GM12878 (cell line): Measurements from ENCODE around the gene MYO10. TPM values are rescaled to one million over a fixed set of nuclear protein-coding genes. Genes with fewer than 3 reads are reported as not detected.

ENCODE experiments used
- ATAC-seq: fragments of 200-7000 bp; cut with Tn5 transposase; 3 replicates; pipeline ENCODE4 v1.9.1; 2020; ENCODE audit warnings: mild to moderate bottlenecking, moderate library complexity
- BruUV-seq: library from RNA; stranded (reverse); fragments of 400-500 nt; replicated peaks from 2 replicates; lab custom pipeline; 2021; lab: Mats Ljungman, UMichigan
- CTCF ChIA-PET: fragments of 300-600 bp; sonication (Branson Sonifier 250); formaldehyde crosslinking; extraction: SDS; loops from one replicate; lab custom pipeline; 2021; ENCODE audit warnings: inconsistent platforms; lab: Yijun Ruan, JAX
- POLR2A ChIA-PET: fragments of 350-600 bp; formaldehyde crosslinking; extraction: SDS; loops from one replicate; lab custom pipeline; 2021; ENCODE audit warnings: inconsistent platforms; lab: Charles Lee
- RAD21 ChIA-PET: fragments of 300-600 bp; sonication (Branson Sonifier 250); formaldehyde crosslinking; loops from one replicate; lab custom pipeline; 2023; ENCODE audit warnings: antibody characterized with exemption; ENCODE audit not compliant: unreplicated experiment; lab: Charles Lee
- SMC1A ChIA-PET: fragments of 300-600 bp; sonication (Branson Sonifier 250); formaldehyde crosslinking; loops from one replicate; lab custom pipeline; 2023; ENCODE audit not compliant: unreplicated experiment, uncharacterized antibody; lab: Charles Lee
- DNase-seq: peaks from one replicate; pipeline ENCODE4 v3.0.0-alpha.2; 2011; ENCODE audit warnings: low read depth, low spot score
- FAIRE-seq: peaks from 3 replicates; lab custom pipeline; 2011; peaks lifted over from hg19 to GRCh38; lab: Jason Lieb, UNC
- H2AFZ ChIP-seq: 2 replicates; pipeline ENCODE4 v1.6.0; 2011; ENCODE audit warnings: low read depth, low read length, control low read depth; ENCODE audit not compliant: control insufficient read depth
- H3K27ac ChIP-seq: 2 replicates; pipeline ENCODE4 v1.5.1; 2011; ENCODE audit warnings: control low read depth; ENCODE audit not compliant: control insufficient read depth, insufficient read depth
- H3K27me3 ChIP-seq, 2 experiments: replicated peaks in 1 of 2; 2 replicates each; pipeline versions ENCODE4 v1.6.0 to v1.6.1; 2011; ENCODE audit warnings: low read length in 1 of 2; ENCODE audit not compliant: control insufficient read depth in 2 of 2, insufficient read depth in 2 of 2
- H3K36me3 ChIP-seq, 2 experiments: 2 replicates each; pipeline ENCODE4 v1.5.1; 2011; ENCODE audit warnings: low read length in 1 of 2; ENCODE audit not compliant: control insufficient read depth in 2 of 2, insufficient read depth in 2 of 2
- H3K4me1 ChIP-seq: 2 replicates; pipeline ENCODE4 v1.6.1; 2011; ENCODE audit warnings: mild to moderate bottlenecking, low read length, moderate library complexity, mixed read lengths; ENCODE audit not compliant: control insufficient read depth, insufficient read depth
- H3K4me2 ChIP-seq: 2 replicates; pipeline ENCODE4 v1.6.0; 2011; ENCODE audit warnings: control low read depth; ENCODE audit not compliant: control insufficient read depth, insufficient read depth
- H3K4me3 ChIP-seq: fragments of 200-600 bp; sonication (generic); 2 replicates; pipeline ENCODE4 v1.5.1; 2016
- H3K79me2 ChIP-seq: 2 replicates; pipeline ENCODE4 v1.6.0; 2011; ENCODE audit warnings: low read length; ENCODE audit not compliant: control insufficient read depth, insufficient read depth
- H3K9ac ChIP-seq: 2 replicates; pipeline ENCODE4 v1.8.0; 2011; ENCODE audit warnings: low read length, control low read depth, mixed read lengths; ENCODE audit not compliant: control insufficient read depth, insufficient read depth
- H3K9me3 ChIP-seq: replicated peaks from 3 replicates; pipeline ENCODE4 v1.5.1; 2011; ENCODE audit warnings: mild to moderate bottlenecking, low read length; ENCODE audit not compliant: control insufficient read depth, insufficient read depth
- H4K20me1 ChIP-seq: 2 replicates; pipeline ENCODE4 v1.6.0; 2011; ENCODE audit not compliant: control insufficient read depth, insufficient read depth
- CHD2 ChIP-seq: IDR thresholded peaks from 2 replicates; pipeline ENCODE4 v1.6.1; 2011; ENCODE audit warnings: low read depth, low read length, improper control_type of control experiment, borderline replicate concordance
- PRDM15 ChIP-seq: fragments of 450-650 bp; formaldehyde crosslinking; IDR thresholded peaks from 2 replicates; pipeline ENCODE4 v1.4.0; 2020; ENCODE audit warnings: mild to moderate bottlenecking, moderate library complexity
- SIN3A ChIP-seq: IDR thresholded peaks from 2 replicates; pipeline ENCODE4 v1.6.1; 2012; ENCODE audit warnings: low read depth, low read length, improper control_type of control experiment
- SP1 ChIP-seq: IDR thresholded peaks from one replicate; pipeline ENCODE4 v1.6.1; 2011; ENCODE audit warnings: low read depth, low read length
- ZBED1 ChIP-seq: IDR thresholded peaks from 2 replicates; pipeline ENCODE4 v1.6.1; 2016; ENCODE audit warnings: borderline replicate concordance
- WGBS: methylation state at CpG from one replicate; pipeline ENCODE4 v1.1.6; 2016; ENCODE audit warnings: low lambda C conversion rate; ENCODE audit not compliant: insufficient replicate concordance, insufficient coverage; ENCODE audit errors: missing lambda C conversion rate; 5-methylcytosine and 5-hydroxymethylcytosine counted together
- in situ Hi-C: fragments of 300-500 bp; cut with MboI; formaldehyde crosslinking; loops from 9 replicates; pipeline ENCODE4 v1.14.3; 2018; ENCODE audit warnings: mixed read lengths
- intact Hi-C: fragments of 100-400 bp; cut with micrococcal nuclease; formaldehyde crosslinking; loops from one replicate; pipeline ENCODE4 v1.14.2; 2022; ENCODE audit not compliant: unreplicated experiment
- polyA plus RNA-seq, 11 experiments: library from polyadenylated mRNA; depleted of rRNA in 4 of 11; unstranded in 6 of 11; stranded (reverse) in 5 of 11; fragments of >200 nt; fragmentation: Nextera tagmentation in 4 of 11; fragmentation: Illumina TruSeq in 1 of 11; extraction: Ambion mirVana in 4 of 11; extraction: Trizol in 1 of 11; gene quantifications; 1 replicate in 1 of 11; 2 replicates in 10 of 11; pipeline versions ENCODE4 v1.2.1 to v1.2.3, GENCODE V29; 2011 to 2016; ENCODE audit warnings: inconsistent platforms in 2 of 11, missing spikeins in 2 of 11, low read depth in 1 of 11
- total RNA-seq, 4 experiments: library from RNA; depleted of rRNA in 3 of 4; stranded (reverse); fragments of >200 nt in 3 of 4; fragmentation: Illumina TruSeq in 1 of 4; extraction: Trizol in 1 of 4; gene quantifications; 2 replicates each; pipeline versions ENCODE4 v1.2.1 to v1.2.3, GENCODE V29; 2013 to 2021

Gene MYO10
- total and polyA plus RNA-seq, 10 of the 15 experiments (the other 5 are each of a cell fraction or from before 2014, with no cell fraction given) = 0.02 to 0.77 (median 0.17) TPM

- no peak for ATAC-seq
- H3K36me3 ChIP-seq = no peaks in the 10 kb centered on the region
- TF ChIP-seq SIN3A (no peak), ZBED1 (no peak), SP1 (no peak), CHD2 (no peak), PRDM15 (CRISPR knock-in tag) (no peak)
- H3K27me3 ChIP-seq = no peaks in the 10 kb centered on the region
- no peak overlapping the region for H2AFZ ChIP-seq
- in situ Hi-C loops = no loop called here
- H3K4me2 ChIP-seq = no peak overlapping the region
- H3K9ac ChIP-seq = no peak overlapping the region
- no peak overlapping the region for H3K4me3 ChIP-seq
- POLR2A ChIA-PET = no interaction called here
- SMC1A ChIA-PET = no interaction called here
- DNase-seq = no peak
- WGBS = 69% methylated on average over 3 of the region's 3 CpGs
- FAIRE-seq = no peak
- intact Hi-C loops = no loop called here
- H3K79me2 ChIP-seq = no peaks in the 10 kb centered on the region
- CTCF ChIA-PET = no interaction called here
- RAD21 ChIA-PET = no interaction called here
- no TSS peak for BruUV-seq
- H3K4me1 ChIP-seq = no peaks in the 10 kb centered on the region
- H4K20me1 ChIP-seq = no peaks in the 10 kb centered on the region
- H3K27ac ChIP-seq = no peak overlapping the region
- H3K9me3 ChIP-seq = no peaks in the 10 kb centered on the region
These were observed 120.7 kb downstream of the MYO10 start for GRCh38 chr5:16815432-16815831.
